H1 (cell line): ENCODE measurements around the gene GRIA1. TPM values are rescaled to one million over a fixed set of nuclear protein-coding genes. Genes with fewer than 3 reads are reported as not detected.

Experiments used
- CHD2 ChIP-seq: IDR thresholded peaks from 2 replicates; pipeline ENCODE4 v1.6.1; 2012; ENCODE audit warnings: low read length, improper control_type of control experiment
- MAFK ChIP-seq: IDR thresholded peaks from 2 replicates; pipeline ENCODE4 v1.6.1; 2012; ENCODE audit warnings: low read depth, mild to moderate bottlenecking, improper control_type of control experiment, low read length
- NRF1 ChIP-seq: IDR thresholded peaks from 2 replicates; pipeline ENCODE4 v1.6.1; 2011; ENCODE audit warnings: mild to moderate bottlenecking, low read depth, low read length, improper control_type of control experiment
- POLR2AphosphoS5 ChIP-seq: IDR thresholded peaks from 2 replicates; pipeline ENCODE4 v1.6.1; 2011; ENCODE audit warnings: low read depth, low read length
- TEAD4 ChIP-seq: IDR thresholded peaks from 2 replicates; pipeline ENCODE4 v1.6.1; 2012; ENCODE audit warnings: low read depth, low read length, inconsistent platforms, mixed read lengths
- polyA plus RNA-seq, 7 experiments: library from polyadenylated mRNA; depleted of rRNA in 3 of 7; stranded (reverse) in 5 of 7; unstranded in 2 of 7; fragments of >200 nt in 5 of 7; fragments of 200-250 nt in 2 of 7; gene quantifications; 1 replicate in 5 of 7; 2 replicates in 1 of 7; 4 replicates in 1 of 7; pipeline versions ENCODE4 v1.2.1 to v1.2.3, GENCODE V29; 2011 to 2013; ENCODE audit warnings: missing spikeins in 2 of 7, mixed read lengths in 2 of 7
- total RNA-seq: library from RNA; stranded (reverse); fragmentation: NEBNext Ultra II Directional; extraction: Animal tissue kit (Norgen Biotek cat#: 25700); gene quantifications from 2 replicates; pipeline ENCODE4 v1.2.1, GENCODE V29; 2021
- TF ChIP-seq, protein P1 (sequence below): IDR thresholded peaks from 2 replicates; pipeline ENCODE4 v1.6.1; 2012; ENCODE audit warnings: low read length, inconsistent platforms

The GRIA1 gene
- total and polyA plus RNA-seq, 2 of the 8 experiments (the other 6 are each of a cell fraction or from before 2014, with no cell fraction given) = 0.97 to 2.5 TPM

DNA sequence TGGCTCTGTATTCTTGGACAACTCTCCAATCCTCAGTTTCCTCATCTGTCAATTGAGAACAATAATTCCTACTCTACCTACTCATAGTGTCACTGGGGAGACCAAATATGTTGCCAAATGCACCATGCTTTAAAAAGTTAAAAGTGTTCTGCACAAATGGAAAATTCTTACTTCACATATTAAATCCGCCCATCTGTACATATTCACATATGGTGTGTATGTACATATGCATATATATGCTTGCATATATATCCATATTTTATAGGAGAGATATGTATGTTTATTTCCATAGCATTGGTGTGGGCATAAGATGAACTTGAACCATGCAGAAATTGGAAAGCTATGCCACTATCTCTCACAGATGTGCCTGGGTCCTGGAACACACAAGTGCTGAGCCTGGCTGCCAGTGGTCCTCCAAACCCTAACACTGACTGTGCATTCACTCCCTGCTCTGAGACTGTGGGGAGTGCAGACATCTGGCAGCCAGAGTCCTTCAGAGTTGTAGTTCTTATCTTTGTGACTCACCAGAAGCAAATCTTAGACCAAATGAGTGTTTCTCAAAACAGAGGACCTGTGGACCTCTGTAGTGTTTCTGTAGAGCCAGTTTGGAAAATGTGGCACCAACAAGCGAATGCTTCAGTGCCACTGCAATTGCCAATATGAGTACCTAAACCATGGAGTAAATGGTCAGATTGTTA lies 168.7 kb downstream of the GRIA1 start (continued):
- no peak for TF ChIP-seq NRF1
- TF ChIP-seq, protein P1, sequence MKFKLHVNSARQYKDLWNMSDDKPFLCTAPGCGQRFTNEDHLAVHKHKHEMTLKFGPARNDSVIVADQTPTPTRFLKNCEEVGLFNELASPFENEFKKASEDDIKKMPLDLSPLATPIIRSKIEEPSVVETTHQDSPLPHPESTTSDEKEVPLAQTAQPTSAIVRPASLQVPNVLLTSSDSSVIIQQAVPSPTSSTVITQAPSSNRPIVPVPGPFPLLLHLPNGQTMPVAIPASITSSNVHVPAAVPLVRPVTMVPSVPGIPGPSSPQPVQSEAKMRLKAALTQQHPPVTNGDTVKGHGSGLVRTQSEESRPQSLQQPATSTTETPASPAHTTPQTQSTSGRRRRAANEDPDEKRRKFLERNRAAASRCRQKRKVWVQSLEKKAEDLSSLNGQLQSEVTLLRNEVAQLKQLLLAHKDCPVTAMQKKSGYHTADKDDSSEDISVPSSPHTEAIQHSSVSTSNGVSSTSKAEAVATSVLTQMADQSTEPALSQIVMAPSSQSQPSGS = no peak
- TF ChIP-seq CHD2 = no peak
- no peak for TF ChIP-seq MAFK
- TF ChIP-seq TEAD4 = no peak
- TF ChIP-seq POLR2AphosphoS5 = no peak
- TF ChIP-seq, all 59 proteins: peak for 0
